Esophagus squamous epithelium (tissue), 4 donors: ENCODE measurements around the gene TTC8.

Source experiments
- POLR2A ChIP-seq, 4 donors: fragments of 450-650 bp; IDR thresholded peaks; one replicate each; pipeline ENCODE4 v1.6.1; 2017; ENCODE audit warnings: antibody characterized with exemption in 4 of 4, mild to moderate bottlenecking in 4 of 4, moderate library complexity in 3 of 4
- TF ChIP-seq, protein P1 (sequence below), 6 experiments: fragments of 450-650 bp in 4 of 6; fragments of 200-600 bp in 2 of 6; sonication (generic) in 2 of 6; IDR thresholded peaks; one replicate each; pipeline ENCODE4 v1.5.1; 2016 to 2019; ENCODE audit warnings: antibody characterized with exemption in 6 of 6, mild to moderate bottlenecking in 4 of 6, moderate library complexity in 4 of 6

DNA sequence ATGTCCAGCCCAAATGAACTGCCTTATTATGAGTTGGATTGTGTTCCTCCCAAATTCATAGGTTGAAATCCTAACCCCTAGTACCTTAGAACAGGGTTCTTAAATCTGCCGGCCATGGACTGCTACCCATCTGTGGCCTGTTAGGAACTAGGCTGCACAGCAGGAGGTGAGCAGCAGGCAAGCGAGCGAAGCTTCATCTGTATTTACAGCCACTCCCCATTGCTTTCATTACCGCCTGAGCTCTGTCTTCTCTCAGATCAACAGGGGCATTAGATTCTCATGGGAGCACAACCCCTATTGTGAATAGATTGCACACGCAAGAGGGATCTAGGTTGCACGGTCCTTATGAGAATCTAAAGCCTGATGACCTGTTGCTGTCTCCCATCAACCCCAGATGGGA is 21.9 kb upstream of the TTC8 start:
- TF ChIP-seq, protein P1, sequence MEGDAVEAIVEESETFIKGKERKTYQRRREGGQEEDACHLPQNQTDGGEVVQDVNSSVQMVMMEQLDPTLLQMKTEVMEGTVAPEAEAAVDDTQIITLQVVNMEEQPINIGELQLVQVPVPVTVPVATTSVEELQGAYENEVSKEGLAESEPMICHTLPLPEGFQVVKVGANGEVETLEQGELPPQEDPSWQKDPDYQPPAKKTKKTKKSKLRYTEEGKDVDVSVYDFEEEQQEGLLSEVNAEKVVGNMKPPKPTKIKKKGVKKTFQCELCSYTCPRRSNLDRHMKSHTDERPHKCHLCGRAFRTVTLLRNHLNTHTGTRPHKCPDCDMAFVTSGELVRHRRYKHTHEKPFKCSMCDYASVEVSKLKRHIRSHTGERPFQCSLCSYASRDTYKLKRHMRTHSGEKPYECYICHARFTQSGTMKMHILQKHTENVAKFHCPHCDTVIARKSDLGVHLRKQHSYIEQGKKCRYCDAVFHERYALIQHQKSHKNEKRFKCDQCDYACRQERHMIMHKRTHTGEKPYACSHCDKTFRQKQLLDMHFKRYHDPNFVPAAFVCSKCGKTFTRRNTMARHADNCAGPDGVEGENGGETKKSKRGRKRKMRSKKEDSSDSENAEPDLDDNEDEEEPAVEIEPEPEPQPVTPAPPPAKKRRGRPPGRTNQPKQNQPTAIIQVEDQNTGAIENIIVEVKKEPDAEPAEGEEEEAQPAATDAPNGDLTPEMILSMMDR (IDR thresholded peaks at IDR 0.05), result no peak
- no peak for TF ChIP-seq POLR2A (IDR thresholded peaks at IDR 0.05)
